Natural killer cell (primary cell): ENCODE results near the gene TMC1. TPM values are rescaled to one million over a fixed set of nuclear protein-coding genes. Genes with fewer than 3 reads are reported as not detected.

Experiments used
- ATAC-seq, 3 donors: fragments of 150-1000 bp in 2 of 3; fragments of 200-7000 bp in 1 of 3; cut with Tn5 transposase; 1 replicate in 1 of 3; 2 replicates in 2 of 3; pipeline ENCODE4 v1.10.0; 2021; ENCODE audit warnings: mild to moderate bottlenecking in 2 of 3, moderate library complexity in 2 of 3
- DNase-seq, 2 donors: peaks; one replicate each; pipeline versions ENCODE4 v3.0.0 to v3.0.0-alpha.2; 2013 to 2021; ENCODE audit warnings: mixed read lengths in 1 of 2
- H3K27ac ChIP-seq: one replicate; pipeline ENCODE4 v1.5.1; 2013; ENCODE audit warnings: mild to moderate bottlenecking, low read length
- H3K27me3 ChIP-seq: one replicate; pipeline ENCODE4 v1.6.1; 2013; ENCODE audit warnings: low read length; ENCODE audit not compliant: control insufficient read depth, insufficient read depth
- H3K36me3 ChIP-seq: one replicate; pipeline ENCODE4 v1.6.1; 2013; ENCODE audit warnings: low read length; ENCODE audit not compliant: control insufficient read depth, insufficient read depth
- H3K4me1 ChIP-seq: one replicate; pipeline ENCODE4 v1.6.1; 2013; ENCODE audit warnings: low read length; ENCODE audit not compliant: control insufficient read depth, insufficient read depth
- H3K4me3 ChIP-seq: one replicate; pipeline ENCODE4 v1.5.1; 2013; ENCODE audit warnings: low read length
- H3K9me3 ChIP-seq: one replicate; pipeline ENCODE4 v1.6.1; 2013; ENCODE audit warnings: low read length; ENCODE audit not compliant: control insufficient read depth, insufficient read depth
- H3K27ac Mint-ChIP-seq, 2 donors: one replicate each; pipeline ENCODE4 v1.8.0; 2022; ENCODE audit warnings: mild to moderate bottlenecking in 2 of 2, mixed read lengths in 2 of 2, moderate library complexity in 1 of 2
- H3K27me3 Mint-ChIP-seq, 2 donors: one replicate each; pipeline ENCODE4 v1.8.0; 2022; ENCODE audit warnings: low read depth in 2 of 2, mixed read lengths in 2 of 2
- H3K36me3 Mint-ChIP-seq: one replicate; pipeline ENCODE4 v1.8.0; 2022; ENCODE audit warnings: mixed read lengths
- H3K4me1 Mint-ChIP-seq, 2 donors: one replicate each; pipeline ENCODE4 v1.8.0; 2022; ENCODE audit warnings: mixed read lengths in 2 of 2
- H3K4me3 Mint-ChIP-seq: one replicate; pipeline ENCODE4 v1.8.0; 2022; ENCODE audit warnings: mild to moderate bottlenecking, moderate library complexity, mixed read lengths
- H3K9me3 Mint-ChIP-seq, 2 donors: one replicate each; pipeline ENCODE4 v1.8.0; 2022; ENCODE audit warnings: mixed read lengths in 2 of 2
- CTCF ChIP-seq: fragments of 200-600 bp; IDR thresholded peaks from one replicate; pipeline ENCODE4 v1.8.0; 2022; ENCODE audit warnings: antibody characterized with exemption
- WGBS: methylation state at CpG from one replicate; pipeline ENCODE4 v1.1.7; 2013; ENCODE audit warnings: missing lambda C conversion rate; ENCODE audit not compliant: insufficient coverage; 5-methylcytosine and 5-hydroxymethylcytosine counted together
- intact Hi-C: fragments of 100-400 bp; cut with micrococcal nuclease; formaldehyde crosslinking; loops from one replicate; pipeline ENCODE4 v1.14.2; 2022
- total RNA-seq, 4 donors: library from RNA; stranded (reverse); fragments of 120-200 nt in 1 of 4; gene quantifications; one replicate each; pipeline versions ENCODE4 v1.2.3 to v1.2.4, GENCODE V29; 2013 to 2022

Gene TMC1
- total RNA-seq, 3 donors from 2014 or later (not counting 1 experiment from before 2014, with no cell fraction given) = not detected

GRCh38 chr9:72681283-72681630 lies 159.8 kb downstream of the TMC1 start:
- DNase-seq (no peak), ATAC-seq (no peak)
- Histone ChIP-seq H3K9me3 (no peaks in the 10 kb centered on the region), H3K36me3 (no peaks in the 10 kb centered on the region), H3K27ac (no peak overlapping the region), H3K4me1 (no peaks in the 10 kb centered on the region), H3K4me3 (no peak overlapping the region), H3K27me3 (no peaks in the 10 kb centered on the region)
- H3K27ac Mint-ChIP-seq = no peak overlapping the region
- H3K27me3 Mint-ChIP-seq = peaks cover 0 to 2% of the 10 kb centered on the region in 2 donors
- H3K4me3 Mint-ChIP-seq = no peak overlapping the region
- no peak for TF ChIP-seq CTCF
- 100% methylated on average over 1 of the region's 1 CpG for WGBS
- H3K36me3 Mint-ChIP-seq = no peaks in the 10 kb centered on the region
- no peaks in the 10 kb centered on the region for H3K4me1 Mint-ChIP-seq
- intact Hi-C loops = no loop called here
- peaks cover 0 to 2% of the 10 kb centered on the region in 2 donors for H3K9me3 Mint-ChIP-seq

GRCh38 chr9:72684615-72685014 lies 163.2 kb downstream of the TMC1 start:
- peaks cover 0 to 2% of the 10 kb centered on the region in 2 donors for H3K9me3 Mint-ChIP-seq
- intact Hi-C loops = no loop called here
- H3K27ac Mint-ChIP-seq = no peak overlapping the region
- DNase-seq (no peak), ATAC-seq (no peak)
- no peak overlapping the region for H3K4me3 Mint-ChIP-seq
- H3K9me3 ChIP-seq = no peaks in the 10 kb centered on the region
- H3K36me3 Mint-ChIP-seq = no peaks in the 10 kb centered on the region
- H3K4me1 Mint-ChIP-seq = no peaks in the 10 kb centered on the region
- H3K27ac ChIP-seq = no peak overlapping the region
- no peaks in the 10 kb centered on the region for H3K4me1 ChIP-seq
- no peaks in the 10 kb centered on the region for H3K36me3 ChIP-seq
- no peak for TF ChIP-seq CTCF
- no peaks in the 10 kb centered on the region for H3K27me3 Mint-ChIP-seq
- no peak overlapping the region for H3K4me3 ChIP-seq
- H3K27me3 ChIP-seq = no peaks in the 10 kb centered on the region
- 83% methylated on average over 1 of the region's 2 CpGs for WGBS

- H3K9me3 Mint-ChIP-seq = peaks cover 0 to 3% of the 10 kb centered on the region in 2 donors
- no peaks in the 10 kb centered on the region for H3K27me3 Mint-ChIP-seq
- 100% methylated on average over 1 of the region's 2 CpGs for WGBS
- no peaks in the 10 kb centered on the region for H3K4me1 ChIP-seq
- no peaks in the 10 kb centered on the region for H3K36me3 Mint-ChIP-seq
- no peaks in the 10 kb centered on the region for H3K9me3 ChIP-seq
- no peak overlapping the region for H3K27ac ChIP-seq
- ATAC-seq = no peak
- no peak for TF ChIP-seq CTCF
- DNase-seq = no peak
- H3K27me3 ChIP-seq = no peaks in the 10 kb centered on the region
- H3K4me3 ChIP-seq = no peak overlapping the region
- H3K36me3 ChIP-seq = no peaks in the 10 kb centered on the region
- H3K4me3 Mint-ChIP-seq = no peak overlapping the region
- intact Hi-C loops = no loop called here
- H3K27ac Mint-ChIP-seq = no peak overlapping the region
- no peaks in the 10 kb centered on the region for H3K4me1 Mint-ChIP-seq
These were observed 164.5 kb downstream of the TMC1 start for GRCh38 chr9:72685911-72686310.

GRCh38 chr9:72687331-72687730 lies 165.9 kb downstream of the TMC1 start:
- DNase-seq = no peak
- no peaks in the 10 kb centered on the region for H3K27me3 Mint-ChIP-seq
- no peak overlapping the region for H3K4me3 Mint-ChIP-seq
- no peaks in the 10 kb centered on the region for H3K4me1 Mint-ChIP-seq
- Histone ChIP-seq H3K4me3 (no peak overlapping the region), H3K4me1 (no peaks in the 10 kb centered on the region), H3K27me3 (no peaks in the 10 kb centered on the region), H3K9me3 (no peaks in the 10 kb centered on the region), H3K27ac (no peak overlapping the region), H3K36me3 (no peaks in the 10 kb centered on the region)
- intact Hi-C loops = no loop called here
- H3K9me3 Mint-ChIP-seq = peaks cover 0 to 4% of the 10 kb centered on the region in 2 donors
- no peak for ATAC-seq
- H3K27ac Mint-ChIP-seq = no peak overlapping the region
- TF ChIP-seq CTCF = no peak
- no peaks in the 10 kb centered on the region for H3K36me3 Mint-ChIP-seq
